T-helper 2 cell (primary cell): ENCODE data around the gene STK40.
A peak's percentile ranks its signal among the peaks of the same experiment; 100 is the strongest.

ENCODE experiments used
- DNase-seq, 5 experiments: peaks; one replicate each; pipeline versions ENCODE4 v3.0.0 to v3.0.0-alpha.2; 2012 to 2022

The STK40 gene

GRCh38 chr1:36397378-36398230, 11.9 kb upstream of the STK40 start, which contains the start of gene LSM10:
TSS of gene LSM10 (minus strand) at chr1:36397908. CDS start at chr1:36394129, 3,779 bp downstream.
- DNase-seq, result peak; percentile 71 to 93 (median 85)

- peak in 2 of 5 experiments; percentile 21 to 52 for DNase-seq
These were observed 11.3 kb upstream of the STK40 start for GRCh38 chr1:36397083-36397377.

- peak in 1 of 5 experiments; percentile 32 for DNase-seq
These were observed 10.6 kb upstream of the STK40 start for GRCh38 chr1:36396359-36396758.

- no peak for DNase-seq
These were observed 8.0 kb upstream of the STK40 start for GRCh38 chr1:36393686-36394085.

- DNase-seq, result no peak
These were observed 7.1 kb upstream of the STK40 start for GRCh38 chr1:36392836-36393235.

- DNase-seq, result no peak
These were observed 5.5 kb upstream of the STK40 start for GRCh38 chr1:36391271-36391670.

- DNase-seq, result no peak
These were observed 4.7 kb upstream of the STK40 start for GRCh38 chr1:36390411-36390810.

- DNase-seq, result no peak
These were observed 4.3 kb upstream of the STK40 start for GRCh38 chr1:36389999-36390398.

GRCh38 chr1:36389261-36389660, 3.5 kb upstream of the STK40 start:
- no peak for DNase-seq

GRCh38 chr1:36387141-36387949, 1.6 kb upstream of the STK40 start:
- peak in 1 of 5 experiments; percentile 50 for DNase-seq

- DNase-seq, result peak; percentile 39 to 98 (median 74)
These were observed 779 bp upstream of the STK40 start for GRCh38 chr1:36386265-36387140.

- peak in 3 of 5 experiments; percentile 23 to 68 (median 49) for DNase-seq
These were observed 948 bp downstream of the STK40 start for GRCh38 chr1:36384542-36385409.

- no peak for DNase-seq
These were observed 2.5 kb downstream of the STK40 start for GRCh38 chr1:36383240-36383639.

GRCh38 chr1:36382669-36383068, 3.1 kb downstream of the STK40 start:
- DNase-seq, result no peak

GRCh38 chr1:36382231-36382630, 3.5 kb downstream of the STK40 start:
- DNase-seq, result no peak

- no peak for DNase-seq
These were observed 4.3 kb downstream of the STK40 start for GRCh38 chr1:36381405-36381804.

GRCh38 chr1:36380782-36381181, 4.9 kb downstream of the STK40 start:
- DNase-seq, result no peak

GRCh38 chr1:36380143-36380619, 5.5 kb downstream of the STK40 start:
- DNase-seq, result no peak

GRCh38 chr1:36377791-36378492, 7.8 kb downstream of the STK40 start:
- peak in 1 of 5 experiments; percentile 42 for DNase-seq

GRCh38 chr1:36372617-36373016, 13.1 kb downstream of the STK40 start:
- no peak for DNase-seq
